ENCODE measurements around the gene TMEM150B.

GRCh38 chr19:55312621-55313512 lies 12.3 kb downstream of the TMEM150B start:
- no peak for TF ChIP-seq USF2 (IDR thresholded peaks at IDR 0.05; ENCODE audit: borderline replicate concordance, low read depth, low read length)
- TF ChIP-seq CTCF (IDR thresholded peaks at IDR 0.05) = no peak
- TF ChIP-seq REST (IDR thresholded peaks at IDR 0.05; ENCODE audit: low read depth, low read length) = no peak
- TF ChIP-seq YY1 (IDR thresholded peaks at IDR 0.05; ENCODE audit: low read depth) = no peak
